Breast epithelium (tissue), 3 donors: ENCODE measurements around the gene BCORL1.

Source experiments
- POLR2AphosphoS5 ChIP-seq, 3 donors: sonication (generic); formaldehyde crosslinking; IDR thresholded peaks; one replicate each; pipeline ENCODE4 v1.6.1; 2017; ENCODE audit warnings: antibody characterized with exemption in 3 of 3
- TF ChIP-seq, protein P1 (sequence below), 3 donors: fragments of 450-650 bp; IDR thresholded peaks; one replicate each; pipeline ENCODE4 v1.5.1; 2016 to 2017; ENCODE audit warnings: antibody characterized with exemption in 3 of 3, mild to moderate bottlenecking in 3 of 3, moderate library complexity in 3 of 3

DNA sequence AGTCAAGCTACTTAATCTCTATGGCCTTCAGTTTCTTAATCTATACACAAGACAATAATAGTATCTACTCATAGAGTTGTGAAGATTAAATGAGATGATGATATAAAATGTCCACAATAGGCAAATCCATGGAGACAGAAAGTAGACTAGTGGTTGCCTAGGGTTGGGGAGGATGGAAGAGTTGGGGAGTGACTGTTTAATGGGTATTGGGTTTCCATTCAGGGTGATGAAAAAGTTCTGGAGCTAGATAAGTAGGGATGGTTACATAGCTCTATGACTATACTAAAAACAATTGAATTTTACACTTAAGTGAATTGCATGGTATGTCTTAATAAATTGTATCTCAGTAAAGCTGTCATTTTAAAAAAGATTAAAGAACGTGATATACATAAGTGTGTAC is 35.7 kb downstream of the BCORL1 start:
- TF ChIP-seq, protein P1, sequence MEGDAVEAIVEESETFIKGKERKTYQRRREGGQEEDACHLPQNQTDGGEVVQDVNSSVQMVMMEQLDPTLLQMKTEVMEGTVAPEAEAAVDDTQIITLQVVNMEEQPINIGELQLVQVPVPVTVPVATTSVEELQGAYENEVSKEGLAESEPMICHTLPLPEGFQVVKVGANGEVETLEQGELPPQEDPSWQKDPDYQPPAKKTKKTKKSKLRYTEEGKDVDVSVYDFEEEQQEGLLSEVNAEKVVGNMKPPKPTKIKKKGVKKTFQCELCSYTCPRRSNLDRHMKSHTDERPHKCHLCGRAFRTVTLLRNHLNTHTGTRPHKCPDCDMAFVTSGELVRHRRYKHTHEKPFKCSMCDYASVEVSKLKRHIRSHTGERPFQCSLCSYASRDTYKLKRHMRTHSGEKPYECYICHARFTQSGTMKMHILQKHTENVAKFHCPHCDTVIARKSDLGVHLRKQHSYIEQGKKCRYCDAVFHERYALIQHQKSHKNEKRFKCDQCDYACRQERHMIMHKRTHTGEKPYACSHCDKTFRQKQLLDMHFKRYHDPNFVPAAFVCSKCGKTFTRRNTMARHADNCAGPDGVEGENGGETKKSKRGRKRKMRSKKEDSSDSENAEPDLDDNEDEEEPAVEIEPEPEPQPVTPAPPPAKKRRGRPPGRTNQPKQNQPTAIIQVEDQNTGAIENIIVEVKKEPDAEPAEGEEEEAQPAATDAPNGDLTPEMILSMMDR (IDR thresholded peaks at IDR 0.05): no peak
- no peak for TF ChIP-seq POLR2AphosphoS5 (IDR thresholded peaks at IDR 0.05)
